GM21737 (cell line): ENCODE results near the gene LRFN2.

Source experiments
- ATAC-seq: cut with Tn5 transposase; IDR thresholded peaks from one replicate; pipeline ENCODE4 v1.9.1; 2021; ENCODE audit warnings: mild to moderate bottlenecking, moderate library complexity; ENCODE audit not compliant: unreplicated experiment

The LRFN2 gene

GRCh38 chr6:40545954-40546353 lies 41.2 kb downstream of the LRFN2 start:
- ATAC-seq = no peak

- no peak for ATAC-seq
Observed at GRCh38 chr6:40543776-40544175, 43.4 kb downstream of the LRFN2 start.

- no peak for ATAC-seq
Observed at GRCh38 chr6:40543146-40543545, 44.0 kb downstream of the LRFN2 start.

- no peak for ATAC-seq
Observed at GRCh38 chr6:40542175-40542764, 44.9 kb downstream of the LRFN2 start.

GRCh38 chr6:40541556-40542174 lies 45.5 kb downstream of the LRFN2 start:
- no peak for ATAC-seq

- no peak for ATAC-seq
Observed at GRCh38 chr6:40540790-40541189, 46.4 kb downstream of the LRFN2 start.

- ATAC-seq = no peak
Observed at GRCh38 chr6:40539853-40540252, 47.3 kb downstream of the LRFN2 start.

- ATAC-seq = no peak
Observed at GRCh38 chr6:40538556-40538955, 48.6 kb downstream of the LRFN2 start.

- ATAC-seq = no peak
Observed at GRCh38 chr6:40537446-40537845, 49.7 kb downstream of the LRFN2 start.

- ATAC-seq = no peak
Observed at GRCh38 chr6:40536442-40536841, 50.7 kb downstream of the LRFN2 start.

GRCh38 chr6:40535819-40536380 lies 51.3 kb downstream of the LRFN2 start:
- no peak for ATAC-seq

- ATAC-seq = no peak
Observed at GRCh38 chr6:40535110-40535818, 51.9 kb downstream of the LRFN2 start.

- ATAC-seq = no peak
Observed at GRCh38 chr6:40532349-40533000, 54.7 kb downstream of the LRFN2 start.

- ATAC-seq = no peak
Observed at GRCh38 chr6:40529919-40530318, 57.2 kb downstream of the LRFN2 start.

- ATAC-seq = no peak
Observed at GRCh38 chr6:40529040-40529439, 58.1 kb downstream of the LRFN2 start.

GRCh38 chr6:40528051-40528450 lies 59.1 kb downstream of the LRFN2 start:
- no peak for ATAC-seq

GRCh38 chr6:40526036-40526435 lies 61.1 kb downstream of the LRFN2 start:
- no peak for ATAC-seq

- ATAC-seq = no peak
Observed at GRCh38 chr6:40524797-40525585, 62.2 kb downstream of the LRFN2 start.

- no peak for ATAC-seq
Observed at GRCh38 chr6:40523505-40524172, 63.5 kb downstream of the LRFN2 start.

- ATAC-seq = no peak
Observed at GRCh38 chr6:40521496-40521895, 65.7 kb downstream of the LRFN2 start.
